GM12878 (cell line): ENCODE measurements around the gene PLPP7. TPM values are rescaled to one million over a fixed set of nuclear protein-coding genes. Genes with fewer than 3 reads are reported as not detected.

Experiments
- ATAC-seq: fragments of 200-7000 bp; cut with Tn5 transposase; 3 replicates; pipeline ENCODE4 v1.9.1; 2020; ENCODE audit warnings: mild to moderate bottlenecking, moderate library complexity
- BruUV-seq: library from RNA; stranded (reverse); fragments of 400-500 nt; replicated peaks from 2 replicates; lab custom pipeline; 2021; lab: Mats Ljungman, UMichigan
- CTCF ChIA-PET: fragments of 300-600 bp; sonication (Branson Sonifier 250); formaldehyde crosslinking; extraction: SDS; loops from one replicate; lab custom pipeline; 2021; ENCODE audit warnings: inconsistent platforms; lab: Yijun Ruan, JAX
- POLR2A ChIA-PET: fragments of 350-600 bp; formaldehyde crosslinking; extraction: SDS; loops from one replicate; lab custom pipeline; 2021; ENCODE audit warnings: inconsistent platforms; lab: Charles Lee
- RAD21 ChIA-PET: fragments of 300-600 bp; sonication (Branson Sonifier 250); formaldehyde crosslinking; loops from one replicate; lab custom pipeline; 2023; ENCODE audit warnings: antibody characterized with exemption; ENCODE audit not compliant: unreplicated experiment; lab: Charles Lee
- SMC1A ChIA-PET: fragments of 300-600 bp; sonication (Branson Sonifier 250); formaldehyde crosslinking; loops from one replicate; lab custom pipeline; 2023; ENCODE audit not compliant: unreplicated experiment, uncharacterized antibody; lab: Charles Lee
- DNase-seq: peaks from one replicate; pipeline ENCODE4 v3.0.0-alpha.2; 2011; ENCODE audit warnings: low read depth, low spot score
- FAIRE-seq: peaks from 3 replicates; lab custom pipeline; 2011; peaks lifted over from hg19 to GRCh38; lab: Jason Lieb, UNC
- H2AFZ ChIP-seq: 2 replicates; pipeline ENCODE4 v1.6.0; 2011; ENCODE audit warnings: low read depth, low read length, control low read depth; ENCODE audit not compliant: control insufficient read depth
- H3K27ac ChIP-seq: 2 replicates; pipeline ENCODE4 v1.5.1; 2011; ENCODE audit warnings: control low read depth; ENCODE audit not compliant: control insufficient read depth, insufficient read depth
- H3K27me3 ChIP-seq, 2 experiments: replicated peaks in 1 of 2; 2 replicates each; pipeline versions ENCODE4 v1.6.0 to v1.6.1; 2011; ENCODE audit warnings: low read length in 1 of 2; ENCODE audit not compliant: control insufficient read depth in 2 of 2, insufficient read depth in 2 of 2
- H3K36me3 ChIP-seq, 2 experiments: 2 replicates each; pipeline ENCODE4 v1.5.1; 2011; ENCODE audit warnings: low read length in 1 of 2; ENCODE audit not compliant: control insufficient read depth in 2 of 2, insufficient read depth in 2 of 2
- H3K4me1 ChIP-seq: 2 replicates; pipeline ENCODE4 v1.6.1; 2011; ENCODE audit warnings: mild to moderate bottlenecking, low read length, moderate library complexity, mixed read lengths; ENCODE audit not compliant: control insufficient read depth, insufficient read depth
- H3K4me2 ChIP-seq: 2 replicates; pipeline ENCODE4 v1.6.0; 2011; ENCODE audit warnings: control low read depth; ENCODE audit not compliant: control insufficient read depth, insufficient read depth
- H3K4me3 ChIP-seq: fragments of 200-600 bp; sonication (generic); 2 replicates; pipeline ENCODE4 v1.5.1; 2016
- H3K79me2 ChIP-seq: 2 replicates; pipeline ENCODE4 v1.6.0; 2011; ENCODE audit warnings: low read length; ENCODE audit not compliant: control insufficient read depth, insufficient read depth
- H3K9ac ChIP-seq: 2 replicates; pipeline ENCODE4 v1.8.0; 2011; ENCODE audit warnings: low read length, control low read depth, mixed read lengths; ENCODE audit not compliant: control insufficient read depth, insufficient read depth
- H3K9me3 ChIP-seq: replicated peaks from 3 replicates; pipeline ENCODE4 v1.5.1; 2011; ENCODE audit warnings: mild to moderate bottlenecking, low read length; ENCODE audit not compliant: control insufficient read depth, insufficient read depth
- H4K20me1 ChIP-seq: 2 replicates; pipeline ENCODE4 v1.6.0; 2011; ENCODE audit not compliant: control insufficient read depth, insufficient read depth
- BHLHE40 ChIP-seq, 2 experiments: fragments of 450-650 bp in 1 of 2; IDR thresholded peaks; 2 replicates each; pipeline ENCODE4 v1.6.1; 2011 to 2017; ENCODE audit warnings: low read depth in 2 of 2, borderline replicate concordance in 1 of 2, improper control_type of control experiment in 1 of 2, low read length in 1 of 2, mild to moderate bottlenecking in 1 of 2
- BRCA1 ChIP-seq: IDR thresholded peaks from 2 replicates; pipeline ENCODE4 v1.6.1; 2011; ENCODE audit warnings: low read depth, low read length, improper control_type of control experiment
- CBX5 ChIP-seq: sonication (generic); IDR thresholded peaks from 2 replicates; pipeline ENCODE4 v1.6.1; 2016; ENCODE audit warnings: low read depth, moderate library complexity, mild to moderate bottlenecking, inconsistent platforms
- CREM ChIP-seq: IDR thresholded peaks from 2 replicates; pipeline ENCODE4 v1.6.1; 2014; ENCODE audit warnings: antibody characterized with exemption, low read depth
- ETV6 ChIP-seq, 2 experiments: fragments of 450-650 bp in 1 of 2; IDR thresholded peaks in 1 of 2; conservative IDR thresholded peaks in 1 of 2; 2 replicates each; pipeline ENCODE4 v1.6.1; 2014; ENCODE audit warnings: antibody characterized with exemption in 1 of 2, borderline replicate concordance in 1 of 2, low read depth in 1 of 2, mild to moderate bottlenecking in 1 of 2, moderate library complexity in 1 of 2
- FOS ChIP-seq: IDR thresholded peaks from 3 replicates; pipeline ENCODE4 v1.6.1; 2011; ENCODE audit warnings: borderline replicate concordance; ENCODE audit not compliant: insufficient read length; ENCODE audit errors: extremely low read depth
- HDAC2 ChIP-seq: fragments of 200-600 bp; sonication (generic); IDR thresholded peaks from 2 replicates; pipeline ENCODE4 v1.6.1; 2017
- KDM1A ChIP-seq: fragments of 200-600 bp; sonication (generic); IDR thresholded peaks from 2 replicates; pipeline ENCODE4 v1.6.1; 2016; ENCODE audit warnings: borderline replicate concordance
- LARP7 ChIP-seq: fragments of 450-650 bp; IDR thresholded peaks from 2 replicates; pipeline ENCODE4 v1.6.1; 2017; ENCODE audit warnings: mild to moderate bottlenecking
- PAX8 ChIP-seq: fragments of 450-650 bp; IDR thresholded peaks from 2 replicates; pipeline ENCODE4 v1.6.1; 2017; ENCODE audit warnings: mild to moderate bottlenecking, moderate library complexity
- POLR2AphosphoS2 ChIP-seq: IDR thresholded peaks from 2 replicates; pipeline ENCODE4 v1.6.1; 2011; ENCODE audit warnings: low read depth, mild to moderate bottlenecking, low read length, improper control_type of control experiment, moderate library complexity
- SIN3A ChIP-seq: IDR thresholded peaks from 2 replicates; pipeline ENCODE4 v1.6.1; 2012; ENCODE audit warnings: low read depth, low read length, improper control_type of control experiment
- YBX1 ChIP-seq: fragments of 450-650 bp; IDR thresholded peaks from 2 replicates; pipeline ENCODE4 v1.6.1; 2016; ENCODE audit warnings: antibody characterized with exemption
- ZNF207 ChIP-seq: fragments of 450-650 bp; IDR thresholded peaks from 2 replicates; pipeline ENCODE4 v1.6.1; 2014; ENCODE audit warnings: antibody characterized with exemption, mild to moderate bottlenecking, borderline replicate concordance
- WGBS: methylation state at CpG from one replicate; pipeline ENCODE4 v1.1.6; 2016; ENCODE audit warnings: low lambda C conversion rate; ENCODE audit not compliant: insufficient replicate concordance, insufficient coverage; ENCODE audit errors: missing lambda C conversion rate; 5-methylcytosine and 5-hydroxymethylcytosine counted together
- in situ Hi-C: fragments of 300-500 bp; cut with MboI; formaldehyde crosslinking; loops from 9 replicates; pipeline ENCODE4 v1.14.3; 2018; ENCODE audit warnings: mixed read lengths
- intact Hi-C: fragments of 100-400 bp; cut with micrococcal nuclease; formaldehyde crosslinking; loops from one replicate; pipeline ENCODE4 v1.14.2; 2022; ENCODE audit not compliant: unreplicated experiment
- polyA plus RNA-seq, 11 experiments: library from polyadenylated mRNA; depleted of rRNA in 4 of 11; unstranded in 6 of 11; stranded (reverse) in 5 of 11; fragments of >200 nt; fragmentation: Nextera tagmentation in 4 of 11; fragmentation: Illumina TruSeq in 1 of 11; extraction: Ambion mirVana in 4 of 11; extraction: Trizol in 1 of 11; gene quantifications; 1 replicate in 1 of 11; 2 replicates in 10 of 11; pipeline versions ENCODE4 v1.2.1 to v1.2.3, GENCODE V29; 2011 to 2016; ENCODE audit warnings: inconsistent platforms in 2 of 11, missing spikeins in 2 of 11, low read depth in 1 of 11
- total RNA-seq, 4 experiments: library from RNA; depleted of rRNA in 3 of 4; stranded (reverse); fragments of >200 nt in 3 of 4; fragmentation: Illumina TruSeq in 1 of 4; extraction: Trizol in 1 of 4; gene quantifications; 2 replicates each; pipeline versions ENCODE4 v1.2.1 to v1.2.3, GENCODE V29; 2013 to 2021

The PLPP7 gene
- total and polyA plus RNA-seq, 10 of the 15 experiments (the other 5 are each of a cell fraction or from before 2014, with no cell fraction given) = 0.05 to 1.0 (median 0.40) TPM; not detected in 3

GRCh38 chr9:131281119-131281965 is 8.2 kb upstream of the PLPP7 start:
- H3K9me3 ChIP-seq = no peaks in the 10 kb centered on the region
- H3K36me3 ChIP-seq = no peaks in the 10 kb centered on the region
- ChIA-PET SMC1A (no interaction called here), POLR2A (interaction anchor here (1.0 kb wide), 1 partner anchor 25 kb away, joined by 3 read pairs; no protein-coding TSS in a partner anchor), CTCF (no interaction called here), RAD21 (no interaction called here)
- 77% methylated on average over 17 of the region's 17 CpGs for WGBS
- no peaks in the 10 kb centered on the region for H4K20me1 ChIP-seq
- in situ Hi-C loops = no loop called here
- intact Hi-C loops = no loop called here
- no peak overlapping the region for H3K4me3 ChIP-seq
- H3K79me2 ChIP-seq = peaks cover 8% of the 10 kb centered on the region
- TF ChIP-seq BHLHE40 (IDR thresholded peaks at IDR 0.05; ENCODE audit: borderline replicate concordance in 1 of 2, low read depth in 2 of 2, low read length in 1 of 2) = no peak
- TF ChIP-seq ETV6 (conservative IDR thresholded peaks at IDR 0.05 in 1 of 2, IDR thresholded peaks at IDR 0.05 in 1 of 2; ENCODE audit: borderline replicate concordance in 1 of 2, low read depth in 1 of 2) = no peak
- no peak for TF ChIP-seq FOS
- no peak for TF ChIP-seq POLR2AphosphoS2
- TF ChIP-seq CREM = no peak
- TF ChIP-seq BRCA1 = no peak
- no peak for TF ChIP-seq SIN3A
- TF ChIP-seq YBX1 = no peak
- TF ChIP-seq LARP7 = no peak
- no peak for TF ChIP-seq CBX5
- TF ChIP-seq HDAC2 = no peak
- TF ChIP-seq ZNF207 = no peak
- no peak for TF ChIP-seq KDM1A
- no peak for TF ChIP-seq PAX8
- no peak for FAIRE-seq
- ATAC-seq = no peak
- peaks cover 5 to 6% of the 10 kb centered on the region in 2 experiments; a peak in 3 of 4 replicates for H3K27me3 ChIP-seq
- H3K4me2 ChIP-seq = no peak overlapping the region
- H3K9ac ChIP-seq = no peak overlapping the region
- H3K4me1 ChIP-seq = 0 out of 2 replicates have a peak, but pooled peaks cover 3% of the 10 kb centered on the region
- no peak overlapping the region for H3K27ac ChIP-seq
- no peak overlapping the region for H2AFZ ChIP-seq
- no peak for DNase-seq
- BruUV-seq = no TSS peak
